ENCODE results near the gene APOC3. TPM values are rescaled to one million over a fixed set of nuclear protein-coding genes. Genes with fewer than 3 reads are reported as not detected.

APOC3 gene
- total RNA-seq, 1 experiment from 2014 or later = 128 TPM

GRCh38 chr11:116867619-116868018, 37.9 kb downstream of the APOC3 start:
- Mint-ChIP-seq H3K4me1 (ENCODE audit: low read depth, unreplicated experiment) (no peaks in the 10 kb centered on the region), H3K9me3 (ENCODE audit: unreplicated experiment) (no peaks in the 10 kb centered on the region), H3K4me3 (ENCODE audit: unreplicated experiment) (no peak overlapping the region), H3K36me3 (ENCODE audit: insufficient read depth, unreplicated experiment) (peaks cover 57% of the 10 kb centered on the region), H3K27ac (ENCODE audit: unreplicated experiment) (no peak overlapping the region), H3K27me3 (ENCODE audit: insufficient read depth, unreplicated experiment) (no peaks in the 10 kb centered on the region)
- H3K9me3 ChIP-seq = no peaks in the 10 kb centered on the region
- intact Hi-C loops (cut with micrococcal nuclease; ENCODE audit: unreplicated experiment) = no loop called here
- no peak for DNase-seq
- H3K4me1 ChIP-seq = peaks cover 5% of the 10 kb centered on the region; the same call in 1 of the 2 replicates
- no TSS peak for BruUV-seq (replicated peaks)
- peaks cover 8% of the 10 kb centered on the region; the same call in 1 of the 2 replicates for H3K36me3 ChIP-seq (ENCODE audit: control insufficient read depth, insufficient read depth, low read length)
- H3K4me3 ChIP-seq (ENCODE audit: low read depth, low read length) = no peak overlapping the region
- ChIA-PET POLR2A (no interaction called here), CTCF (interaction anchor here (1.3 kb wide), 1 partner anchor 76 kb away, joined by 4 read pairs; the partner anchor contains the start of gene APOA5)
- H3K27me3 ChIP-seq (replicated peaks; ENCODE audit: control insufficient read depth, insufficient read depth, low read length) = no peaks in the 10 kb centered on the region
- TF ChIP-seq, protein P1, sequence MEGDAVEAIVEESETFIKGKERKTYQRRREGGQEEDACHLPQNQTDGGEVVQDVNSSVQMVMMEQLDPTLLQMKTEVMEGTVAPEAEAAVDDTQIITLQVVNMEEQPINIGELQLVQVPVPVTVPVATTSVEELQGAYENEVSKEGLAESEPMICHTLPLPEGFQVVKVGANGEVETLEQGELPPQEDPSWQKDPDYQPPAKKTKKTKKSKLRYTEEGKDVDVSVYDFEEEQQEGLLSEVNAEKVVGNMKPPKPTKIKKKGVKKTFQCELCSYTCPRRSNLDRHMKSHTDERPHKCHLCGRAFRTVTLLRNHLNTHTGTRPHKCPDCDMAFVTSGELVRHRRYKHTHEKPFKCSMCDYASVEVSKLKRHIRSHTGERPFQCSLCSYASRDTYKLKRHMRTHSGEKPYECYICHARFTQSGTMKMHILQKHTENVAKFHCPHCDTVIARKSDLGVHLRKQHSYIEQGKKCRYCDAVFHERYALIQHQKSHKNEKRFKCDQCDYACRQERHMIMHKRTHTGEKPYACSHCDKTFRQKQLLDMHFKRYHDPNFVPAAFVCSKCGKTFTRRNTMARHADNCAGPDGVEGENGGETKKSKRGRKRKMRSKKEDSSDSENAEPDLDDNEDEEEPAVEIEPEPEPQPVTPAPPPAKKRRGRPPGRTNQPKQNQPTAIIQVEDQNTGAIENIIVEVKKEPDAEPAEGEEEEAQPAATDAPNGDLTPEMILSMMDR (IDR thresholded peaks at IDR 0.05; ENCODE audit: insufficient read depth in 1 of 2, low read depth in 1 of 2, low read length in 1 of 2, severe bottlenecking in 1 of 2, unreplicated experiment in 1 of 2) = no peak

- TF ChIP-seq, protein P1 (IDR thresholded peaks at IDR 0.05; ENCODE audit: insufficient read depth in 1 of 2, low read depth in 1 of 2, low read length in 1 of 2, severe bottlenecking in 1 of 2, unreplicated experiment in 1 of 2) = no peak
- no peaks in the 10 kb centered on the region for H3K9me3 Mint-ChIP-seq (ENCODE audit: unreplicated experiment)
- no peaks in the 10 kb centered on the region for H3K27me3 Mint-ChIP-seq (ENCODE audit: insufficient read depth, unreplicated experiment)
- ChIA-PET POLR2A (no interaction called here), CTCF (interaction anchor here (1.3 kb wide), 1 partner anchor 77 kb away, joined by 4 read pairs; the partner anchor contains the start of gene APOA5)
- DNase-seq = no peak
- no peaks in the 10 kb centered on the region for H3K4me1 Mint-ChIP-seq (ENCODE audit: low read depth, unreplicated experiment)
- Histone ChIP-seq H3K9me3 (no peaks in the 10 kb centered on the region), H3K4me3 (ENCODE audit: low read depth, low read length) (no peak overlapping the region), H3K4me1 (peaks cover 5% of the 10 kb centered on the region; the same call in 1 of the 2 replicates), H3K36me3 (ENCODE audit: control insufficient read depth, insufficient read depth, low read length) (peaks cover 8% of the 10 kb centered on the region; the same call in 1 of the 2 replicates), H3K27me3 (replicated peaks; ENCODE audit: control insufficient read depth, insufficient read depth, low read length) (no peaks in the 10 kb centered on the region)
- no peak overlapping the region for H3K4me3 Mint-ChIP-seq (ENCODE audit: unreplicated experiment)
- intact Hi-C loops (cut with micrococcal nuclease; ENCODE audit: unreplicated experiment) = no loop called here
- peaks cover 61% of the 10 kb centered on the region for H3K36me3 Mint-ChIP-seq (ENCODE audit: insufficient read depth, unreplicated experiment)
- H3K27ac Mint-ChIP-seq (ENCODE audit: unreplicated experiment) = no peak overlapping the region
- no TSS peak for BruUV-seq (replicated peaks)
Observed at GRCh38 chr11:116868066-116868465, 38.4 kb downstream of the APOC3 start.

DNA sequence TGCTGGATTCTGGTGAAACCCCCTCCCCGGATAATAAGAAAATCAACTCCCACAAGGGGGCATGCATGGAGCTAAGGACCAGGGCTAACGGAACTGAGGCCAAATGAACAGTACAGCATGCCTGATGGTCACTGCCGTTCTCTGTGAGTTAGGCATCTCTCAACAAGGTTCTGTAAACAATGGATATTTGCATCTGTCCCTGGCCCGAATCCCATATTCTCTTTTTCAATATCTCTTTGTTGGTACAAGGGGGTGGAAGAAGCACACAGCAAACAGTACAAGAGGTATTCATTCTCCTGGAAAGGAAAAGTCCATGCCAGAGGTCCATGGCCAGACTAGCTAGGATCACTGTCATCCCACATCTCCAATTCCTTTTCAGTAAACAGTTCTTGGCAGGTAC, 39.9 kb downstream of the APOC3 start:
- no TSS peak for BruUV-seq (replicated peaks)
- Mint-ChIP-seq H3K27ac (ENCODE audit: unreplicated experiment) (no peak overlapping the region), H3K27me3 (ENCODE audit: insufficient read depth, unreplicated experiment) (no peaks in the 10 kb centered on the region), H3K4me3 (ENCODE audit: unreplicated experiment) (no peak overlapping the region), H3K36me3 (ENCODE audit: insufficient read depth, unreplicated experiment) (peaks cover 71% of the 10 kb centered on the region), H3K9me3 (ENCODE audit: unreplicated experiment) (no peaks in the 10 kb centered on the region), H3K4me1 (ENCODE audit: low read depth, unreplicated experiment) (peaks cover 7% of the 10 kb centered on the region)
- no peaks in the 10 kb centered on the region for H3K9me3 ChIP-seq
- H3K4me3 ChIP-seq (ENCODE audit: low read depth, low read length) = no peak overlapping the region
- peaks cover 18% of the 10 kb centered on the region for H3K4me1 ChIP-seq
- intact Hi-C loops (cut with micrococcal nuclease; ENCODE audit: unreplicated experiment) = loop anchor here (5.0 kb wide), 1 partner anchor 1007 kb away; no protein-coding TSS in a partner anchor
- POLR2A ChIA-PET = no interaction called here
- peaks cover 4% of the 10 kb centered on the region; the same call in 1 of the 2 replicates for H3K36me3 ChIP-seq (ENCODE audit: control insufficient read depth, insufficient read depth, low read length)
- DNase-seq = no peak
- CTCF ChIA-PET = interaction anchor here (0.9 to 1.1 kb wide), 2 partner anchors 230 to 236 kb away, joined by 3 to 5 read pairs; no protein-coding TSS in a partner anchor
- no peaks in the 10 kb centered on the region for H3K27me3 ChIP-seq (replicated peaks; ENCODE audit: control insufficient read depth, insufficient read depth, low read length)
- TF ChIP-seq, protein P1 (IDR thresholded peaks at IDR 0.05; ENCODE audit: insufficient read depth in 1 of 2, low read depth in 1 of 2, low read length in 1 of 2, severe bottlenecking in 1 of 2, unreplicated experiment in 1 of 2) = peak in 1 of 2 experiments; percentile 19

Data from Caco-2 (cell line).